GM12878 (cell line): ENCODE results near the gene NLRC3. TPM values are rescaled to one million over a fixed set of nuclear protein-coding genes. Genes with fewer than 3 reads are reported as not detected.

Experiments
- ATAC-seq: fragments of 200-7000 bp; cut with Tn5 transposase; 3 replicates; pipeline ENCODE4 v1.9.1; 2020; ENCODE audit warnings: mild to moderate bottlenecking, moderate library complexity
- BruUV-seq: library from RNA; stranded (reverse); fragments of 400-500 nt; replicated peaks from 2 replicates; lab custom pipeline; 2021; lab: Mats Ljungman, UMichigan
- CTCF ChIA-PET: fragments of 300-600 bp; sonication (Branson Sonifier 250); formaldehyde crosslinking; extraction: SDS; loops from one replicate; lab custom pipeline; 2021; ENCODE audit warnings: inconsistent platforms; lab: Yijun Ruan, JAX
- POLR2A ChIA-PET: fragments of 350-600 bp; formaldehyde crosslinking; extraction: SDS; loops from one replicate; lab custom pipeline; 2021; ENCODE audit warnings: inconsistent platforms; lab: Charles Lee
- RAD21 ChIA-PET: fragments of 300-600 bp; sonication (Branson Sonifier 250); formaldehyde crosslinking; loops from one replicate; lab custom pipeline; 2023; ENCODE audit warnings: antibody characterized with exemption; ENCODE audit not compliant: unreplicated experiment; lab: Charles Lee
- SMC1A ChIA-PET: fragments of 300-600 bp; sonication (Branson Sonifier 250); formaldehyde crosslinking; loops from one replicate; lab custom pipeline; 2023; ENCODE audit not compliant: unreplicated experiment, uncharacterized antibody; lab: Charles Lee
- DNase-seq: peaks from one replicate; pipeline ENCODE4 v3.0.0-alpha.2; 2011; ENCODE audit warnings: low read depth, low spot score
- FAIRE-seq: peaks from 3 replicates; lab custom pipeline; 2011; peaks lifted over from hg19 to GRCh38; lab: Jason Lieb, UNC
- H2AFZ ChIP-seq: 2 replicates; pipeline ENCODE4 v1.6.0; 2011; ENCODE audit warnings: low read depth, low read length, control low read depth; ENCODE audit not compliant: control insufficient read depth
- H3K27ac ChIP-seq: 2 replicates; pipeline ENCODE4 v1.5.1; 2011; ENCODE audit warnings: control low read depth; ENCODE audit not compliant: control insufficient read depth, insufficient read depth
- H3K27me3 ChIP-seq, 2 experiments: replicated peaks in 1 of 2; 2 replicates each; pipeline versions ENCODE4 v1.6.0 to v1.6.1; 2011; ENCODE audit warnings: low read length in 1 of 2; ENCODE audit not compliant: control insufficient read depth in 2 of 2, insufficient read depth in 2 of 2
- H3K36me3 ChIP-seq, 2 experiments: 2 replicates each; pipeline ENCODE4 v1.5.1; 2011; ENCODE audit warnings: low read length in 1 of 2; ENCODE audit not compliant: control insufficient read depth in 2 of 2, insufficient read depth in 2 of 2
- H3K4me1 ChIP-seq: 2 replicates; pipeline ENCODE4 v1.6.1; 2011; ENCODE audit warnings: mild to moderate bottlenecking, low read length, moderate library complexity, mixed read lengths; ENCODE audit not compliant: control insufficient read depth, insufficient read depth
- H3K4me2 ChIP-seq: 2 replicates; pipeline ENCODE4 v1.6.0; 2011; ENCODE audit warnings: control low read depth; ENCODE audit not compliant: control insufficient read depth, insufficient read depth
- H3K4me3 ChIP-seq: fragments of 200-600 bp; sonication (generic); 2 replicates; pipeline ENCODE4 v1.5.1; 2016
- H3K79me2 ChIP-seq: 2 replicates; pipeline ENCODE4 v1.6.0; 2011; ENCODE audit warnings: low read length; ENCODE audit not compliant: control insufficient read depth, insufficient read depth
- H3K9ac ChIP-seq: 2 replicates; pipeline ENCODE4 v1.8.0; 2011; ENCODE audit warnings: low read length, control low read depth, mixed read lengths; ENCODE audit not compliant: control insufficient read depth, insufficient read depth
- H3K9me3 ChIP-seq: replicated peaks from 3 replicates; pipeline ENCODE4 v1.5.1; 2011; ENCODE audit warnings: mild to moderate bottlenecking, low read length; ENCODE audit not compliant: control insufficient read depth, insufficient read depth
- H4K20me1 ChIP-seq: 2 replicates; pipeline ENCODE4 v1.6.0; 2011; ENCODE audit not compliant: control insufficient read depth, insufficient read depth
- FOS ChIP-seq: IDR thresholded peaks from 3 replicates; pipeline ENCODE4 v1.6.1; 2011; ENCODE audit warnings: borderline replicate concordance; ENCODE audit not compliant: insufficient read length; ENCODE audit errors: extremely low read depth
- FOXK2 ChIP-seq: fragments of 450-650 bp; IDR thresholded peaks from 2 replicates; pipeline ENCODE4 v1.6.1; 2017; ENCODE audit warnings: mild to moderate bottlenecking, moderate library complexity
- IRF3 ChIP-seq: fragments of 450-650 bp; IDR thresholded peaks from 2 replicates; pipeline ENCODE4 v1.6.1; 2014; ENCODE audit warnings: mild to moderate bottlenecking
- MTA2 ChIP-seq: fragments of 450-650 bp; IDR thresholded peaks from 2 replicates; pipeline ENCODE4 v1.6.1; 2016; ENCODE audit warnings: low read depth, mild to moderate bottlenecking, moderate library complexity
- RAD51 ChIP-seq: fragments of 450-650 bp; IDR thresholded peaks from 2 replicates; pipeline ENCODE4 v1.6.1; 2016; ENCODE audit warnings: moderate library complexity, mild to moderate bottlenecking, inconsistent platforms
- RB1 ChIP-seq: fragments of 450-650 bp; formaldehyde crosslinking; IDR thresholded peaks from 2 replicates; pipeline ENCODE4 v1.6.1; 2017; ENCODE audit warnings: mild to moderate bottlenecking, borderline replicate concordance
- SIN3A ChIP-seq: IDR thresholded peaks from 2 replicates; pipeline ENCODE4 v1.6.1; 2012; ENCODE audit warnings: low read depth, low read length, improper control_type of control experiment
- WGBS: methylation state at CpG from one replicate; pipeline ENCODE4 v1.1.6; 2016; ENCODE audit warnings: low lambda C conversion rate; ENCODE audit not compliant: insufficient replicate concordance, insufficient coverage; ENCODE audit errors: missing lambda C conversion rate; 5-methylcytosine and 5-hydroxymethylcytosine counted together
- in situ Hi-C: fragments of 300-500 bp; cut with MboI; formaldehyde crosslinking; loops from 9 replicates; pipeline ENCODE4 v1.14.3; 2018; ENCODE audit warnings: mixed read lengths
- intact Hi-C: fragments of 100-400 bp; cut with micrococcal nuclease; formaldehyde crosslinking; loops from one replicate; pipeline ENCODE4 v1.14.2; 2022; ENCODE audit not compliant: unreplicated experiment
- polyA plus RNA-seq, 11 experiments: library from polyadenylated mRNA; depleted of rRNA in 4 of 11; unstranded in 6 of 11; stranded (reverse) in 5 of 11; fragments of >200 nt; fragmentation: Nextera tagmentation in 4 of 11; fragmentation: Illumina TruSeq in 1 of 11; extraction: Ambion mirVana in 4 of 11; extraction: Trizol in 1 of 11; gene quantifications; 1 replicate in 1 of 11; 2 replicates in 10 of 11; pipeline versions ENCODE4 v1.2.1 to v1.2.3, GENCODE V29; 2011 to 2016; ENCODE audit warnings: inconsistent platforms in 2 of 11, missing spikeins in 2 of 11, low read depth in 1 of 11
- total RNA-seq, 4 experiments: library from RNA; depleted of rRNA in 3 of 4; stranded (reverse); fragments of >200 nt in 3 of 4; fragmentation: Illumina TruSeq in 1 of 4; extraction: Trizol in 1 of 4; gene quantifications; 2 replicates each; pipeline versions ENCODE4 v1.2.1 to v1.2.3, GENCODE V29; 2013 to 2021

NLRC3 gene
- total and polyA plus RNA-seq, 10 of the 15 experiments (the other 5 are each of a cell fraction or from before 2014, with no cell fraction given): 2.2 to 17.8 (median 7.6) TPM

DNA sequence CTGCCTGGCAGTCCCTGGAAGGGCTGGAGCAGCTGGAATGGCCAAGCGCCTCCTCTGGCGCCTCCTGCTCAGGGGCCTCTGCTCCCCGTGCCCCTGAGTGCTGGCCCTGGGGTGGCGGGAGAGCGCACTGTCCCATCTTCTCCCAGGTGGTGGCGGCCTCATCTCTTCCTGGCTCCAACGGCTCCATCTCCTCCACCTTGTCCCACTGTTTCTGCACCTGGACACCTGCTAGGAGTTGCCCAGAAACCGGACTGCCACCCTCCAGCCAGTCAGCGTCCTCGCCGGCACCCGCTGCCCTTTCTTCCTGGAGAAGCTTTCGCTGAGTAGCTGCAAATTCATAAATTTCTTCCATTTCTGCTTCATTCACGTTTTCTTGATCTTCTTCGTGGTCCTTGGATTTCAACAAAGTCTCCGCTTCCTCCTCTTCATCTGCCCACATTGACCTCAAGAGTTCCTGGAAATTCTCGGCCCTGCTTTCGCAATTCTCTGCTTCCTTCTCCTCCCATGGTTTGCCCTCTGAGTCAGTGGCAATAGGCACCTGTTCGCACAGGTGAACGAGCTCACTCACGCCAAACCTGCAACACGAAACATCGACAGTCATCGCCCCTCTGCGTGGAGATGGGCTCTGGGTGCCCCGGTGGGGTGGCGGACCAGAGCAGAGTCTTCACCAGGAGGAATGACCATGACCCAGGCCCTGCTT lies 13.7 kb upstream of the NLRC3 start:
- 96% methylated on average over 27 of the region's 27 CpGs for WGBS
- intact Hi-C loops (no loop called here), in situ Hi-C loops (no loop called here)
- no peak overlapping the region for H2AFZ ChIP-seq
- FAIRE-seq (no peak), DNase-seq (no peak), ATAC-seq (no peak)
- no peak overlapping the region for H3K4me2 ChIP-seq
- no peaks in the 10 kb centered on the region for H3K79me2 ChIP-seq
- CTCF ChIA-PET: no interaction called here
- TF ChIP-seq SIN3A (no peak), FOS (no peak), MTA2 (no peak), RAD51 (no peak), RB1 (no peak), IRF3 (no peak), FOXK2 (no peak)
- TSS peak; percentile 58 for BruUV-seq
- H4K20me1 ChIP-seq: no peaks in the 10 kb centered on the region
- no peak overlapping the region for H3K9ac ChIP-seq
- POLR2A ChIA-PET: interaction anchor here (0.9 kb wide), 1 partner anchor 19 kb away, joined by 4 read pairs; no protein-coding TSS in a partner anchor
- RAD21 ChIA-PET: no interaction called here
- SMC1A ChIA-PET: interaction anchor here (2.0 kb wide), 1 partner anchor 17 kb away, joined by 5 read pairs; no protein-coding TSS in a partner anchor
- no peak overlapping the region for H3K27ac ChIP-seq
- H3K36me3 ChIP-seq: peaks cover 0 to 3% of the 10 kb centered on the region in 2 experiments; a peak in 1 of 4 replicates
- H3K27me3 ChIP-seq: no peaks in the 10 kb centered on the region
- H3K4me1 ChIP-seq: peaks cover 11% of the 10 kb centered on the region
- H3K9me3 ChIP-seq: no peaks in the 10 kb centered on the region
- H3K4me3 ChIP-seq: no peak overlapping the region
